SH-SY5Y (cell line): Measurements from ENCODE around the gene ADAMTS7.

Source experiments
- GATA2 ChIP-seq: IDR thresholded peaks from 2 replicates; pipeline ENCODE4 v1.6.1; 2011; ENCODE audit warnings: mild to moderate bottlenecking, low read depth, low read length
- GATA3 ChIP-seq: IDR thresholded peaks from 2 replicates; pipeline ENCODE4 v1.6.1; 2011; ENCODE audit warnings: low read depth, mild to moderate bottlenecking, low read length, moderate library complexity

- TF ChIP-seq GATA3 = no peak
- TF ChIP-seq GATA2 = no peak
Observed at GRCh38 chr15:78850941-78851755, 39.9 kb upstream of the ADAMTS7 start.
